Measurements from ENCODE around the gene PCGF2. TPM values are rescaled to one million over a fixed set of nuclear protein-coding genes. Genes with fewer than 3 reads are reported as not detected.

PCGF2 gene
- total and polyA plus RNA-seq, 9 of the 15 experiments (the other 6 are each of a cell fraction or from before 2014, with no cell fraction given) = 1.3 to 33.4 (median 7.0) TPM

GRCh38 chr17:38719943-38720641, 28.0 kb downstream of the PCGF2 start (continued):
- TF ChIP-seq TFAP4 (CRISPR knock-in tag; IDR thresholded peaks at IDR 0.05; ENCODE audit: borderline replicate concordance) (peak; percentile 16; the same call in 1 of the 2 replicates), BRF1 (IDR thresholded peaks at IDR 0.05; ENCODE audit: borderline replicate concordance, extremely low read depth, insufficient read length) (no peak), POLR2G (IDR thresholded peaks at IDR 0.05; ENCODE audit: low read depth, low read length) (peak; percentile 66), CTCF (IDR thresholded peaks at IDR 0.05 in 2 of 3, conservative IDR thresholded peaks at IDR 0.05 in 1 of 3; ENCODE audit: insufficient read depth in 2 of 3, low read depth in 1 of 3, low read length in 3 of 3) (no peak), ZBTB34 (CRISPR knock-in tag; IDR thresholded peaks at IDR 0.05) (no peak), SMARCB1 (IDR thresholded peaks at IDR 0.05; ENCODE audit: insufficient read length, low read depth) (no peak), L3MBTL2 (IDR thresholded peaks at IDR 0.05) (0 out of 2 replicates have a peak, but pooled peaks have one; percentile 25), HBP1 (CRISPR knock-in tag; IDR thresholded peaks at IDR 0.05) (no peak), SUPT5H (IDR thresholded peaks at IDR 0.05) (no peak), SETDB1 (IDR thresholded peaks at IDR 0.05; ENCODE audit: low read length) (no peak), ESRRA (IDR thresholded peaks at IDR 0.05; ENCODE audit: borderline replicate concordance, low read depth) (peak; percentile 55; the same call in 1 of the 2 replicates), ATF4 (CRISPR knock-in tag; IDR thresholded peaks at IDR 0.05) (no peak), ZNF780A (CRISPR knock-in tag; IDR thresholded peaks at IDR 0.05) (no peak), FOXP1 (CRISPR knock-in tag; IDR thresholded peaks at IDR 0.05) (no peak), CTBP1 (IDR thresholded peaks at IDR 0.05; ENCODE audit: borderline replicate concordance) (peak; percentile 38; the same call in 1 of the 2 replicates), HNRNPLL (IDR thresholded peaks at IDR 0.05; ENCODE audit: low read depth, low read length, poor library complexity, severe bottlenecking) (no peak), ZNF146 (CRISPR knock-in tag; IDR thresholded peaks at IDR 0.05; ENCODE audit: unreplicated experiment) (no peak), ZFP91 (CRISPR knock-in tag; IDR thresholded peaks at IDR 0.05) (no peak)

Data from K562 (cell line).